MCF 10A (cell line): ENCODE results near the gene ARHGEF17. TPM values are rescaled to one million over a fixed set of nuclear protein-coding genes. Genes with fewer than 3 reads are reported as not detected.

Source experiments
- BruUV-seq: library from RNA; stranded (reverse); fragments of 400-500 nt; replicated peaks from 2 replicates; lab custom pipeline; 2021; lab: Mats Ljungman, UMichigan
- CTCF ChIA-PET: fragments of 300-600 bp; sonication (Branson Sonifier 250); formaldehyde crosslinking; extraction: SDS; loops from one replicate; lab custom pipeline; 2021; ENCODE audit warnings: antibody characterized with exemption, inconsistent platforms; lab: Yijun Ruan, JAX
- POLR2A ChIA-PET: fragments of 300-600, 350-650 bp; sonication (Branson Sonifier 250); formaldehyde crosslinking; extraction: SDS; loops from one replicate; lab custom pipeline; 2020; ENCODE audit warnings: antibody characterized with exemption, inconsistent platforms; lab: Yijun Ruan, JAX
- DNase-seq: peaks from one replicate; pipeline ENCODE4 v3.0.0-alpha.2; 2018; ENCODE audit not compliant: unreplicated experiment
- H3K27ac Mint-ChIP-seq: one replicate; pipeline ENCODE4 v1.8.0; 2022; ENCODE audit warnings: mild to moderate bottlenecking, low read depth, mixed read lengths; ENCODE audit not compliant: unreplicated experiment
- H3K27me3 Mint-ChIP-seq: one replicate; pipeline ENCODE4 v1.8.0; 2022; ENCODE audit warnings: mixed read lengths; ENCODE audit not compliant: insufficient read depth, unreplicated experiment
- H3K36me3 Mint-ChIP-seq: one replicate; pipeline ENCODE4 v1.8.0; 2022; ENCODE audit warnings: mild to moderate bottlenecking, moderate library complexity, mixed read lengths; ENCODE audit not compliant: insufficient read depth, unreplicated experiment
- H3K4me1 Mint-ChIP-seq: one replicate; pipeline ENCODE4 v1.8.0; 2022; ENCODE audit warnings: mixed read lengths; ENCODE audit not compliant: insufficient read depth, unreplicated experiment
- H3K4me3 Mint-ChIP-seq: one replicate; pipeline ENCODE4 v1.8.0; 2022; ENCODE audit warnings: mild to moderate bottlenecking, moderate library complexity, mixed read lengths; ENCODE audit not compliant: unreplicated experiment
- H3K9me3 Mint-ChIP-seq: one replicate; pipeline ENCODE4 v1.8.0; 2022; ENCODE audit warnings: mixed read lengths; ENCODE audit not compliant: unreplicated experiment
- CTCF ChIP-seq: fragments of 200-600 bp; IDR thresholded peaks from one replicate; pipeline ENCODE4 v1.8.0; 2022; ENCODE audit warnings: antibody characterized with exemption, mild to moderate bottlenecking; ENCODE audit not compliant: unreplicated experiment
- intact Hi-C: fragments of 100-400 bp; cut with micrococcal nuclease; formaldehyde crosslinking; loops from 2 replicates; pipeline ENCODE4 v1.14.1; 2022
- total RNA-seq: library from RNA; stranded (reverse); gene quantifications from 2 replicates; pipeline ENCODE4 v1.2.3, GENCODE V29; 2022

Gene ARHGEF17
- total RNA-seq, 1 experiment from 2014 or later, result 27.6 TPM

GRCh38 chr11:73286240-73286810, 21.8 kb upstream of the ARHGEF17 start:
- H3K4me1 Mint-ChIP-seq, result peaks cover 6% of the 10 kb centered on the region
- H3K27ac Mint-ChIP-seq, result no peak overlapping the region
- ChIA-PET CTCF (interaction anchor here (0.6 to 0.8 kb wide), 3 partner anchors 139 to 310 kb away, joined by 3 read pairs; no protein-coding TSS in a partner anchor), POLR2A (interaction anchor here (0.6 kb wide), 1 partner anchor 72 kb away, joined by 3 read pairs; no protein-coding TSS in a partner anchor)
- H3K9me3 Mint-ChIP-seq, result no peaks in the 10 kb centered on the region
- no peak for DNase-seq
- no peak for TF ChIP-seq CTCF
- no peak overlapping the region for H3K4me3 Mint-ChIP-seq
- no peaks in the 10 kb centered on the region for H3K36me3 Mint-ChIP-seq
- no peaks in the 10 kb centered on the region for H3K27me3 Mint-ChIP-seq
- BruUV-seq, result no TSS peak
- intact Hi-C loops, result no loop called here

GRCh38 chr11:73287400-73288101, 20.5 kb upstream of the ARHGEF17 start:
- no peak for TF ChIP-seq CTCF
- ChIA-PET CTCF (interaction anchor here (0.9 to 3.0 kb wide), 6 partner anchors 8 to 456 kb away, joined by 3 to 17 read pairs (median 6); no protein-coding TSS in a partner anchor), POLR2A (interaction anchor here (0.7 kb wide), 1 partner anchor 276 kb away, joined by 3 read pairs; no protein-coding TSS in a partner anchor)
- H3K27me3 Mint-ChIP-seq, result no peaks in the 10 kb centered on the region
- H3K4me3 Mint-ChIP-seq, result no peak overlapping the region
- intact Hi-C loops, result no loop called here
- peaks cover 6% of the 10 kb centered on the region for H3K4me1 Mint-ChIP-seq
- no peak overlapping the region for H3K27ac Mint-ChIP-seq
- H3K36me3 Mint-ChIP-seq, result no peaks in the 10 kb centered on the region
- DNase-seq, result no peak
- BruUV-seq, result no TSS peak
- no peaks in the 10 kb centered on the region for H3K9me3 Mint-ChIP-seq

GRCh38 chr11:73288192-73288872, 19.7 kb upstream of the ARHGEF17 start:
- intact Hi-C loops, result no loop called here
- TF ChIP-seq CTCF, result no peak
- no TSS peak for BruUV-seq

More at GRCh38 chr11:73288192-73288872, 19.7 kb upstream of the ARHGEF17 start:
- POLR2A ChIA-PET, result interaction anchor here (0.7 kb wide), 1 partner anchor 277 kb away, joined by 3 read pairs; no protein-coding TSS in a partner anchor
- H3K4me1 Mint-ChIP-seq, result peaks cover 6% of the 10 kb centered on the region
- no peak overlapping the region for H3K27ac Mint-ChIP-seq
- CTCF ChIA-PET, result interaction anchor here (0.6 to 3.0 kb wide), 17 partner anchors 8 to 684 kb away, joined by 3 to 17 read pairs (median 6); partner anchors contain the start of gene P2RY6
- no peaks in the 10 kb centered on the region for H3K36me3 Mint-ChIP-seq
- no peaks in the 10 kb centered on the region for H3K27me3 Mint-ChIP-seq
- no peaks in the 10 kb centered on the region for H3K9me3 Mint-ChIP-seq
- H3K4me3 Mint-ChIP-seq, result no peak overlapping the region
- no peak for DNase-seq
